PFSK-1 (cell line): ENCODE measurements around the gene AFAP1L2.

Experiments used
- FOXP2 ChIP-seq: optimal IDR thresholded peaks from 2 replicates; pipeline ENCODE3; 2011; ENCODE audit warnings: borderline replicate concordance, control low read depth, inconsistent platforms; ENCODE audit not compliant: insufficient read depth; ENCODE audit errors: extremely low read length, extremely low read depth
- POLR2AphosphoS5 ChIP-seq: IDR thresholded peaks from 2 replicates; pipeline ENCODE4 v1.6.1; 2012; ENCODE audit warnings: low read depth, mild to moderate bottlenecking, control low read depth, low read length, moderate library complexity
- REST ChIP-seq, 2 experiments: IDR thresholded peaks; 2 replicates each; pipeline versions ENCODE4 v1.6.1 to v1.8.0; 2011 to 2012; ENCODE audit warnings: low read depth in 2 of 2, low read length in 2 of 2, control low read depth in 1 of 2, inconsistent platforms in 1 of 2, mild to moderate bottlenecking in 1 of 2, moderate library complexity in 1 of 2; ENCODE audit not compliant: insufficient read depth in 1 of 2
- SIN3A ChIP-seq: IDR thresholded peaks from 2 replicates; pipeline ENCODE4 v1.6.1; 2012; ENCODE audit warnings: mild to moderate bottlenecking, low read length, moderate library complexity, borderline replicate concordance; ENCODE audit not compliant: insufficient read depth
- TAF1 ChIP-seq: IDR thresholded peaks from 2 replicates; pipeline ENCODE4 v1.6.1; 2012; ENCODE audit warnings: low read length, control low read depth, borderline replicate concordance; ENCODE audit not compliant: insufficient read depth

AFAP1L2 gene

DNA sequence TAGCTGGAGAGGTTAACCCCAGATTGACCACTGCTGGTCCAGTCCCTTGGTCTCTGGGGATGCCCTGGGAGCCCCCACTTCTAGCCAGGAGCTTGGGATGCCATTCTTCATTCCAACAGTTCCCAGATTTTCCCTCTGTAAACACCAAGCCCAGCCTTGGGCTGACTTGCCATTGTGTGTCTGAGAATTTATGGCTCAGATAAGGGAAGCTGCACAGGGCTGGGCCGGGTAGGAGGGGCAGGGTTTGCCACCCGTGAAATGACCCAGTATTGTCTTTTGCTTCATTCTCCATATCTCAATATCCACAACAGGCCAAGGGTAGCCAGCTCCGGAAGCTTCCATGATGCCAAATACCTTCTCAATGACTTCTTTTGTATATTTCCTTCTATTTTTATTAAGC, 32.1 kb downstream of the AFAP1L2 start:
- TF ChIP-seq POLR2AphosphoS5 (no peak), REST (IDR thresholded peaks at IDR 0.05; ENCODE audit: insufficient read depth in 1 of 2, low read depth in 2 of 2, low read length in 2 of 2) (no peak), TAF1 (no peak), SIN3A (no peak), FOXP2 (no peak)

GRCh38 chr10:114370966-114371365, 33.3 kb downstream of the AFAP1L2 start:
- TF ChIP-seq POLR2AphosphoS5 (no peak), TAF1 (no peak), FOXP2 (no peak), REST (IDR thresholded peaks at IDR 0.05; ENCODE audit: insufficient read depth in 1 of 2, low read depth in 2 of 2, low read length in 2 of 2) (no peak), SIN3A (no peak)

DNA sequence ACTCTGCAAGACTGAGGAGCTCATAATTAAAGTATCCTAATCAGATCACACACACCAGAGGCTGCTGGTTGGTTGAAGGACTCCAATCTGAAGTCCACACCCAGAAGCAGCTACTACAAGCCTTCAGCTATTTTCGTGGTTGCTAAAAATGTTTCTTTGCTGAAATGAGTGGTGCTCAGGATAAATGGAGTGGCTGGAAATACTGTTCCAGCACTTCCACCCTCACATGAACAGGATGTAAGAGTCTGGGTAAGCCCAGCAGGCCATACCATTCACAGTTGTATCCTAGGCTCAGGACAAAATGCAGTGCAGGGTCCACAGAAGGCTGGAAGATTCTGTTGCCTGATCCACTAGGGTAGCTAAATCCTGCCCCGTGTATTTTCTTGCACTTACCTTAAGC, 34.1 kb downstream of the AFAP1L2 start:
- TF ChIP-seq TAF1 (no peak), FOXP2 (no peak), SIN3A (no peak), REST (IDR thresholded peaks at IDR 0.05; ENCODE audit: insufficient read depth in 1 of 2, low read depth in 2 of 2, low read length in 2 of 2) (no peak), POLR2AphosphoS5 (no peak)

DNA sequence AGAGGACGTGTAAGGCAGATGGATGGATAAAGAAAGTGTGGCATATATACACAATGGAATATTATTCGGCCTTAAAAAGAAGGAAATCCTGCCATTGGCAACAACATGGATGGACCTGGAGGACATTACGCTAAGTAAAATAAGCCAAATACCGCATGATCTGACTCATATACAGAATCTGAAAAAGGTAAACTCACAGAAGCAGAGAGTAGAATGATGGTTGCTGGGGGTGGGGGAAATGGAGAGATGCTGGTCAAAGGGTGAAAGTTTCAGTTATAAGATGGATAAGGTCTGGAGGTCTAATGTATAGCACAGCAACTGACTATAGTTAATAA, 36.3 kb downstream of the AFAP1L2 start:
- TF ChIP-seq SIN3A (no peak), REST (IDR thresholded peaks at IDR 0.05; ENCODE audit: insufficient read depth in 1 of 2, low read depth in 2 of 2, low read length in 2 of 2) (no peak), FOXP2 (no peak), POLR2AphosphoS5 (no peak), TAF1 (no peak)
